Cardiac fibroblast (primary cell): ENCODE data around the gene SCO2.
A peak's percentile ranks its signal among the peaks of the same experiment; 100 is the strongest.

Experiments used
- DNase-seq, 2 donors: peaks; one replicate each; pipeline versions ENCODE4 v3.0.0 to v3.0.0-alpha.2; 2010; ENCODE audit warnings: low read depth in 2 of 2
- H3K4me3 ChIP-seq, 2 donors: replicated peaks in 1 of 2; 1 replicate in 1 of 2; 2 replicates in 1 of 2; pipeline ENCODE4 v1.5.1; 2011; ENCODE audit warnings: low read depth in 2 of 2, low read length in 2 of 2, mild to moderate bottlenecking in 2 of 2, moderate library complexity in 1 of 2
- CTCF ChIP-seq: IDR thresholded peaks from one replicate; pipeline ENCODE4 v1.5.1; 2011; ENCODE audit warnings: low read depth, mild to moderate bottlenecking, low read length, inconsistent platforms

Gene SCO2

GRCh38 chr22:50526834-50527801, 1.7 kb upstream of the SCO2 start:
- no peak for TF ChIP-seq CTCF
- peak overlapping the region; percentile 75 to 82 for H3K4me3 ChIP-seq
- DNase-seq, result peak; percentile 29 to 61

- peak overlapping the region; percentile 75 to 82 for H3K4me3 ChIP-seq
- peak; percentile 77 to 82 for DNase-seq
- TF ChIP-seq CTCF, result peak; percentile 16
Measured at GRCh38 chr22:50526108-50526833, 873 bp upstream of the SCO2 start.

- DNase-seq, result no peak
- H3K4me3 ChIP-seq, result peak overlapping the region; percentile 75 to 82
- no peak for TF ChIP-seq CTCF
Measured at GRCh38 chr22:50525858-50526107, 385 bp upstream of the SCO2 start.

GRCh38 chr22:50524676-50525103, 708 bp downstream of the SCO2 start:
- TF ChIP-seq CTCF, result no peak
- no peak for DNase-seq
- H3K4me3 ChIP-seq, result peak overlapping the region; percentile 75 to 82

GRCh38 chr22:50523806-50524675, 1.4 kb downstream of the SCO2 start:
- H3K4me3 ChIP-seq, result peak overlapping the region; percentile 75 to 82
- TF ChIP-seq CTCF, result no peak
- no peak for DNase-seq

- no peak for TF ChIP-seq CTCF
- no peak for DNase-seq
- H3K4me3 ChIP-seq, result no peak overlapping the region
Measured at GRCh38 chr22:50523458-50523805, 2.0 kb downstream of the SCO2 start.
